Calu3 (cell line): ENCODE results near the gene MYO3B. TPM values are rescaled to one million over a fixed set of nuclear protein-coding genes. Genes with fewer than 3 reads are reported as not detected.

Source experiments
- BruUV-seq: library from RNA; stranded (reverse); fragments of 400-500 nt; replicated peaks from 2 replicates; lab custom pipeline; 2021; lab: Mats Ljungman, UMichigan
- CTCF ChIA-PET: fragments of 300-600 bp; sonication (Branson Sonifier 250); formaldehyde crosslinking; loops from one replicate; lab custom pipeline; 2022; ENCODE audit warnings: antibody characterized with exemption; lab: Charles Lee
- DNase-seq: peaks from one replicate; pipeline ENCODE4 v3.0.0; 2022
- H3K27ac Mint-ChIP-seq: one replicate; pipeline ENCODE4 v1.8.0; 2022; ENCODE audit warnings: mixed read lengths; ENCODE audit not compliant: unreplicated experiment
- H3K27me3 Mint-ChIP-seq: one replicate; pipeline ENCODE4 v1.8.0; 2022; ENCODE audit warnings: mixed read lengths; ENCODE audit not compliant: unreplicated experiment
- H3K36me3 Mint-ChIP-seq: one replicate; pipeline ENCODE4 v1.8.0; 2022; ENCODE audit warnings: mild to moderate bottlenecking, moderate library complexity, mixed read lengths; ENCODE audit not compliant: insufficient read depth, unreplicated experiment
- H3K4me1 Mint-ChIP-seq: one replicate; pipeline ENCODE4 v1.8.0; 2022; ENCODE audit warnings: mild to moderate bottlenecking, low read depth, mixed read lengths; ENCODE audit not compliant: unreplicated experiment
- H3K4me3 Mint-ChIP-seq: one replicate; pipeline ENCODE4 v1.8.0; 2022; ENCODE audit warnings: mild to moderate bottlenecking, low read depth, moderate library complexity, mixed read lengths; ENCODE audit not compliant: unreplicated experiment
- H3K9me3 Mint-ChIP-seq: one replicate; pipeline ENCODE4 v1.8.0; 2022; ENCODE audit warnings: low read depth, mixed read lengths; ENCODE audit not compliant: unreplicated experiment
- intact Hi-C: fragments of 100-400 bp; cut with micrococcal nuclease; formaldehyde crosslinking; loops from one replicate; pipeline ENCODE4 v1.10.0; 2022; ENCODE audit not compliant: unreplicated experiment
- total RNA-seq: library from RNA; stranded (reverse); gene quantifications from 2 replicates; pipeline ENCODE4 v1.2.3, GENCODE V29; 2022
- TF ChIP-seq, protein P1 (sequence below): fragments of 200-600 bp; IDR thresholded peaks from one replicate; pipeline ENCODE4 v1.8.0; 2022; ENCODE audit warnings: antibody characterized with exemption; ENCODE audit not compliant: unreplicated experiment

Gene MYO3B
- total RNA-seq, 1 experiment from 2014 or later: 5.0 TPM

GRCh38 chr2:170500770-170501169, 322.8 kb downstream of the MYO3B start:
- DNase-seq: no peak
- no TSS peak for BruUV-seq
- intact Hi-C loops: no loop called here
- Mint-ChIP-seq H3K36me3 (no peaks in the 10 kb centered on the region), H3K27ac (no peak overlapping the region), H3K4me1 (no peaks in the 10 kb centered on the region), H3K4me3 (no peak overlapping the region), H3K9me3 (no peaks in the 10 kb centered on the region), H3K27me3 (no peaks in the 10 kb centered on the region)
- TF ChIP-seq, protein P1, sequence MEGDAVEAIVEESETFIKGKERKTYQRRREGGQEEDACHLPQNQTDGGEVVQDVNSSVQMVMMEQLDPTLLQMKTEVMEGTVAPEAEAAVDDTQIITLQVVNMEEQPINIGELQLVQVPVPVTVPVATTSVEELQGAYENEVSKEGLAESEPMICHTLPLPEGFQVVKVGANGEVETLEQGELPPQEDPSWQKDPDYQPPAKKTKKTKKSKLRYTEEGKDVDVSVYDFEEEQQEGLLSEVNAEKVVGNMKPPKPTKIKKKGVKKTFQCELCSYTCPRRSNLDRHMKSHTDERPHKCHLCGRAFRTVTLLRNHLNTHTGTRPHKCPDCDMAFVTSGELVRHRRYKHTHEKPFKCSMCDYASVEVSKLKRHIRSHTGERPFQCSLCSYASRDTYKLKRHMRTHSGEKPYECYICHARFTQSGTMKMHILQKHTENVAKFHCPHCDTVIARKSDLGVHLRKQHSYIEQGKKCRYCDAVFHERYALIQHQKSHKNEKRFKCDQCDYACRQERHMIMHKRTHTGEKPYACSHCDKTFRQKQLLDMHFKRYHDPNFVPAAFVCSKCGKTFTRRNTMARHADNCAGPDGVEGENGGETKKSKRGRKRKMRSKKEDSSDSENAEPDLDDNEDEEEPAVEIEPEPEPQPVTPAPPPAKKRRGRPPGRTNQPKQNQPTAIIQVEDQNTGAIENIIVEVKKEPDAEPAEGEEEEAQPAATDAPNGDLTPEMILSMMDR: no peak
- CTCF ChIA-PET: no interaction called here

GRCh38 chr2:170501421-170502043, 323.6 kb downstream of the MYO3B start:
- no peak for DNase-seq
- Mint-ChIP-seq H3K27me3 (no peaks in the 10 kb centered on the region), H3K4me1 (no peaks in the 10 kb centered on the region), H3K4me3 (no peak overlapping the region), H3K9me3 (no peaks in the 10 kb centered on the region), H3K27ac (no peak overlapping the region), H3K36me3 (no peaks in the 10 kb centered on the region)
- TF ChIP-seq, protein P1: no peak
- CTCF ChIA-PET: no interaction called here
- intact Hi-C loops: no loop called here
- no TSS peak for BruUV-seq

DNA sequence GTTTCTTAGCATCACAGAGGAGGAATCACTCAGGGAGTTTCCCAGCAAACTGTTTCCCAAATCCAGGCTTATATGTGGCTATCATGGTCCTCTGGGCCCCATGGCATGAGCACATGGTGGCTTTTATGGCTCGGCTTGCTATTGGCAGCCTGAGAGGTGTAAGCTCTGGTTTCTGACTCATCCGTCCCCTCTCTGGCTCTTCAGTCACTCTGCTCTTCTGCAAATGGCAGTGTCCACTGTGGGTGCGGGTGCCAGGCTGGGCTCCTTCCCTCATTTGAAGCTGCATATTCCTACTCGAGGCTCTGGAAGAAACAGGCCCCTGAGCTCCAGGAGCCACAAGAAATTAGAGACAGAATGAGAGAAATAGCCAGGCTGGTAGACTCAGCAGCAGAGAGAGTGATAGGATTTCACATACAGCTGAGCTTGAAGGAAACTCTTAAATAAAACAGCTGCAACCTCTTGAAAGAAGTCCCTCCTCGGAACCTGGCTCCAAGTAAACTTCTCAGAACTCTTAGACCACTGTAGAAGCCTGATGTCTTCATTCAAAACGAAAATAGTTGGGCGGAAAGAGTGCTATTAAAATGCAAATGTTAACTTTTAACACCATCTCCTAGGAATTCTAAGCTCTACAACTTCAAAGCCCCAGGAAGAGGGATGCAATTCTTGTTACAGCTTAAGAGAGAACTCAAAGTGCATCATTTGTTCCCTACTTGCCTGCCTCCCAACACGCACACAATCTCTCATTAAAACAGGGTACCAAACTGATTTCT, 324.6 kb downstream of the MYO3B start:
- H3K4me3 Mint-ChIP-seq: no peak overlapping the region
- no TSS peak for BruUV-seq
- TF ChIP-seq, protein P1: no peak
- H3K36me3 Mint-ChIP-seq: no peaks in the 10 kb centered on the region
- H3K9me3 Mint-ChIP-seq: no peaks in the 10 kb centered on the region
- H3K27me3 Mint-ChIP-seq: no peaks in the 10 kb centered on the region
- H3K27ac Mint-ChIP-seq: no peak overlapping the region
- no peaks in the 10 kb centered on the region for H3K4me1 Mint-ChIP-seq
- CTCF ChIA-PET: interaction anchor here (0.6 kb wide), 1 partner anchor 305 kb away, joined by 3 read pairs; no protein-coding TSS in a partner anchor
- no peak for DNase-seq
- intact Hi-C loops: no loop called here

GRCh38 chr2:170503563-170503962, 325.6 kb downstream of the MYO3B start:
- H3K9me3 Mint-ChIP-seq: no peaks in the 10 kb centered on the region
- no TSS peak for BruUV-seq
- H3K36me3 Mint-ChIP-seq: no peaks in the 10 kb centered on the region
- no peak overlapping the region for H3K4me3 Mint-ChIP-seq
- H3K4me1 Mint-ChIP-seq: no peaks in the 10 kb centered on the region
- CTCF ChIA-PET: no interaction called here
- H3K27me3 Mint-ChIP-seq: no peaks in the 10 kb centered on the region
- no peak overlapping the region for H3K27ac Mint-ChIP-seq
- intact Hi-C loops: no loop called here
- no peak for DNase-seq
- TF ChIP-seq, protein P1: no peak
